Measurements from ENCODE around the gene IFITM5. TPM values are rescaled to one million over a fixed set of nuclear protein-coding genes. Genes with fewer than 3 reads are reported as not detected.

Gene IFITM5
- total and polyA plus RNA-seq, 9 of the 15 experiments (the other 6 are each of a cell fraction or from before 2014, with no cell fraction given) = 0.19 TPM; not detected in 8

- peak; percentile 71; the same call in 1 of the 2 replicates for TF ChIP-seq RREB1 (CRISPR knock-in tag; IDR thresholded peaks at IDR 0.05)
- TF ChIP-seq ZFX (CRISPR knock-in tag; IDR thresholded peaks at IDR 0.05) = peak; percentile 67; the same call in 1 of the 2 replicates
- TF ChIP-seq RBM15 (IDR thresholded peaks at IDR 0.05; ENCODE audit: insufficient read depth, low read length) = no peak
- 0 out of 2 replicates have a peak, but pooled peaks have one; percentile 47 for TF ChIP-seq GABPA (tag; conservative IDR thresholded peaks at IDR 0.05; ENCODE audit: low read depth)
- TF ChIP-seq RBBP5 (IDR thresholded peaks at IDR 0.05; ENCODE audit: borderline replicate concordance, insufficient read depth, low read length, poor library complexity, severe bottlenecking) = peak; percentile 54
- peak; percentile 48 for TF ChIP-seq CTBP1 (IDR thresholded peaks at IDR 0.05; ENCODE audit: borderline replicate concordance)
- TF ChIP-seq, protein P1, sequence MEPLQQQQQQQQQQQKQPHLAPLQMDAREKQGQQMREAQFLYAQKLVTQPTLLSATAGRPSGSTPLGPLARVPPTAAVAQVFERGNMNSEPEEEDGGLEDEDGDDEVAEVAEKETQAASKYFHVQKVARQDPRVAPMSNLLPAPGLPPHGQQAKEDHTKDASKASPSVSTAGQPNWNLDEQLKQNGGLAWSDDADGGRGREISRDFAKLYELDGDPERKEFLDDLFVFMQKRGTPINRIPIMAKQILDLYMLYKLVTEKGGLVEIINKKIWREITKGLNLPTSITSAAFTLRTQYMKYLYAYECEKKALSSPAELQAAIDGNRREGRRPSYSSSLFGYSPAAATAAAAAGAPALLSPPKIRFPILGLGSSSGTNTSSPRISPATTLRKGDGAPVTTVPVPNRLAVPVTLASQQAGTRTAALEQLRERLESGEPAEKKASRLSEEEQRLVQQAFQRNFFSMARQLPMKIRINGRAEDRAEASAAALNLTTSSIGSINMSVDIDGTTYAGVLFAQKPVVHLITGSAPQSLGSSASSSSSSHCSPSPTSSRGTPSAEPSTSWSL (CRISPR knock-in tag; IDR thresholded peaks at IDR 0.05; ENCODE audit: borderline replicate concordance) = peak; percentile 40; the same call in 1 of the 2 replicates
- TF ChIP-seq ZBTB17 (CRISPR knock-in tag; IDR thresholded peaks at IDR 0.05) = peak; percentile 32; the same call in 1 of the 2 replicates
- peak; percentile 45 for TF ChIP-seq FOXM1 (IDR thresholded peaks at IDR 0.05; ENCODE audit: low read depth)
- TF ChIP-seq FOXM1 (CRISPR knock-in tag; IDR thresholded peaks at IDR 0.05; ENCODE audit: low read depth) = no peak
- no peak for TF ChIP-seq CBFA2T3 (IDR thresholded peaks at IDR 0.05)
- peak; percentile 77 for TF ChIP-seq NKRF (IDR thresholded peaks at IDR 0.05; ENCODE audit: borderline replicate concordance)
Measured at GRCh38 chr11:313787-314553, 14.6 kb upstream of the IFITM5 start, which contains the start of gene IFITM1 (continued).

Measured in K562 (cell line).